Liver (tissue), 3 donors: Measurements from ENCODE around the gene PPP2R5B.

Source experiments
- ATF3 ChIP-seq: IDR thresholded peaks from 2 replicates; pipeline ENCODE4 v1.6.1; 2016; ENCODE audit warnings: antibody characterized with exemption
- CTCF ChIP-seq: fragments of 150-350 bp; IDR thresholded peaks from 2 replicates; pipeline ENCODE4 v1.5.1; 2017; ENCODE audit warnings: improper control_type of control experiment, low read depth, low read length; ENCODE audit not compliant: missing input control
- EGR1 ChIP-seq, 2 donors: IDR thresholded peaks; 2 replicates each; pipeline ENCODE4 v1.6.1; 2016 to 2018; ENCODE audit warnings: antibody characterized with exemption in 2 of 2, low read depth in 2 of 2
- FOXA1 ChIP-seq: IDR thresholded peaks from 2 replicates; pipeline ENCODE4 v1.6.1; 2016; ENCODE audit warnings: antibody characterized with exemption
- HNF4G ChIP-seq: IDR thresholded peaks from 2 replicates; pipeline ENCODE4 v1.6.1; 2016; ENCODE audit warnings: antibody characterized with exemption
- MAX ChIP-seq: IDR thresholded peaks from 2 replicates; pipeline ENCODE4 v1.6.1; 2016; ENCODE audit warnings: antibody characterized with exemption
- RAD21 ChIP-seq, 2 donors: IDR thresholded peaks; 2 replicates each; pipeline ENCODE4 v1.6.1; 2016; ENCODE audit warnings: antibody characterized with exemption in 2 of 2, mild to moderate bottlenecking in 2 of 2
- REST ChIP-seq: IDR thresholded peaks from 2 replicates; pipeline ENCODE4 v1.6.1; 2016; ENCODE audit warnings: antibody characterized with exemption, mild to moderate bottlenecking
- RXRA ChIP-seq, 2 donors: IDR thresholded peaks; 2 replicates each; pipeline ENCODE4 v1.6.1; 2017 to 2018; ENCODE audit warnings: antibody characterized with exemption in 2 of 2, mild to moderate bottlenecking in 1 of 2
- TAF1 ChIP-seq: conservative IDR thresholded peaks from 2 replicates; pipeline ENCODE4 v1.6.1; 2016; ENCODE audit warnings: antibody characterized with exemption, mild to moderate bottlenecking
- YY1 ChIP-seq: IDR thresholded peaks from 2 replicates; pipeline ENCODE4 v1.6.1; 2016; ENCODE audit warnings: antibody characterized with exemption, mild to moderate bottlenecking
- donor health status: healthy.
- donor health status: healthy.

GRCh38 chr11:64928957-64929356 is 4.5 kb downstream of the PPP2R5B start:
- TF ChIP-seq RAD21 (IDR thresholded peaks at IDR 0.05) (no peak), EGR1 (IDR thresholded peaks at IDR 0.05; ENCODE audit: low read depth in 2 of 2) (no peak), REST (no peak), CTCF (no peak), YY1 (no peak), MAX (no peak), TAF1 (no peak), HNF4G (no peak), ATF3 (no peak), RXRA (IDR thresholded peaks at IDR 0.05) (no peak), FOXA1 (no peak)
